ENCODE results near the gene FAM78B. TPM values are rescaled to one million over a fixed set of nuclear protein-coding genes. Genes with fewer than 3 reads are reported as not detected.

FAM78B gene
- total and polyA plus RNA-seq, 2 donors (not counting 3 experiments of a cell fraction or from before 2014, with no cell fraction given) = 0.10 TPM; not detected in 1

GRCh38 chr1:166036092-166036491 lies 130.7 kb downstream of the FAM78B start:
- FAIRE-seq = no peak
- dilution Hi-C loops (cut with MboI; ENCODE audit: extremely low pct_ligation_motif_present, low sequenced_read_pairs) = no loop called here
- no TSS peak for BruUV-seq (replicated peaks)

More at GRCh38 chr1:166036092-166036491, 130.7 kb downstream of the FAM78B start:
- Histone ChIP-seq H3K9ac (replicated peaks; ENCODE audit: extremely low read depth, insufficient read depth, low read length) (no peak overlapping the region), H3K9me1 (replicated peaks; ENCODE audit: control insufficient read depth, extremely low read depth, insufficient read depth, low read length) (no peaks in the 10 kb centered on the region), H3K4me3 (replicated peaks in 1 of 3; ENCODE audit: insufficient read depth in 1 of 3, low read depth in 1 of 3, low read length in 3 of 3) (no peak overlapping the region), H3K36me3 (ENCODE audit: control insufficient read depth in 2 of 2, extremely low read depth in 1 of 2, insufficient read depth in 2 of 2, low read length in 2 of 2) (no peaks in the 10 kb centered on the region), H2AFZ (ENCODE audit: low read depth, low read length) (no peak overlapping the region), H4K20me1 (replicated peaks; ENCODE audit: control insufficient read depth, extremely low read depth, insufficient read depth, low read length) (no peaks in the 10 kb centered on the region), H3K4me2 (ENCODE audit: insufficient read depth, low read length) (no peak overlapping the region), H3K79me2 (ENCODE audit: control insufficient read depth, insufficient read depth, low read length) (no peaks in the 10 kb centered on the region), H3K9me3 (replicated peaks; ENCODE audit: control insufficient read depth, insufficient read depth, low read length) (no peaks in the 10 kb centered on the region), H3K27ac (ENCODE audit: insufficient read depth, low read depth, low read length) (no peak overlapping the region), H3K27me3 (ENCODE audit: control insufficient read depth in 2 of 2, insufficient read depth in 2 of 2, low read length in 2 of 2) (no peaks in the 10 kb centered on the region), H3K4me1 (ENCODE audit: control insufficient read depth, extremely low read depth, insufficient read depth, low read length) (no peaks in the 10 kb centered on the region)
- TF ChIP-seq POLR2AphosphoS5 (IDR thresholded peaks at IDR 0.05; ENCODE audit: insufficient read depth, low read depth, low read length) (no peak), MAX (IDR thresholded peaks at IDR 0.05; ENCODE audit: insufficient read depth, insufficient read length) (no peak), GATA2 (IDR thresholded peaks at IDR 0.05; ENCODE audit: insufficient read depth, insufficient read length, low read depth, low read length) (no peak), CTCF (IDR thresholded peaks at IDR 0.05; ENCODE audit: extremely low read depth in 1 of 2, insufficient read depth in 1 of 2, low read depth in 1 of 2, low read length in 2 of 2) (no peak), MYC (IDR thresholded peaks at IDR 0.05; ENCODE audit: low read depth, low read length) (no peak), EZH2 (IDR thresholded peaks at IDR 0.05; ENCODE audit: borderline replicate concordance, low read depth, low read length, severe bottlenecking) (no peak), JUN (IDR thresholded peaks at IDR 0.05; ENCODE audit: borderline replicate concordance, insufficient read depth, insufficient read length, low read depth) (no peak), FOS (IDR thresholded peaks at IDR 0.05; ENCODE audit: borderline replicate concordance, insufficient read depth, low read length) (no peak), POLR2A (IDR thresholded peaks at IDR 0.05; ENCODE audit: low read depth, low read length) (no peak)
- ChIA-PET CTCF (no interaction called here), POLR2A (no interaction called here)
- no peak for DNase-seq (ENCODE audit: low read depth, low spot score)
- intact Hi-C loops (cut with micrococcal nuclease) = no loop called here
